Stimulated activated CD4-positive, alpha-beta T cell treated with anti-CD3 and anti-CD28 coated beads, TNF-alpha, amount 100 ng/mL, for 4 hours (primary cell): ENCODE results near the gene CNGA1.

Source experiments
- DNase-seq, 3 experiments: peaks; one replicate each; pipeline ENCODE4 v3.0.0-alpha.2; 2020; ENCODE audit warnings: low read depth in 3 of 3

CNGA1 gene

DNA sequence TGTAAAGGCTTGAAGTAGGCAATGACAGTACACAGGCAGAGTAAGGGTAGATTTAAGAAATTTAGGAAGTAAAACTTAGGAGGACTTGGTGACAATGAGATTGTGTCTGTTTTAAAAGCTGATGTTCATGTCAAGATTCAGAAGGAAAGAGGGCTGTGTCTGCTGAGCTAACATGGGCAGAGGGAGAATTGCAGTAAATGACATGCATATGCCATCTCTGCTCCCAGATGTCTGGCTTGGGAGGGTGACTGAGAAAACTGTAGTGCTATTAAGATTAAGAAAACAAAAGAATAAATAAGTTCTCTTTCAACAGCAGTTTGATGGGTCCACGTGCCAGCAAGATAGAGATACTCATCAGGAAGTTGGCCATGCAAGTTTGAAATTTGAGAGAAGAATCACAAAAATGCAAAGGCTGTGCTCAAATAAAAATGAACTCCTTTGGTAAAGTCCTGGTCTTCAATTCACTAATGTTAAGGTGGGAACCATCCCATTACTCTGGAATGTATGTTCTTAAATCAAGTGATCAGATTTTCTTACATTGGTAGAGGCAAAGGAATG is 109.3 kb downstream of the CNGA1 start:
- no peak for DNase-seq

DNA sequence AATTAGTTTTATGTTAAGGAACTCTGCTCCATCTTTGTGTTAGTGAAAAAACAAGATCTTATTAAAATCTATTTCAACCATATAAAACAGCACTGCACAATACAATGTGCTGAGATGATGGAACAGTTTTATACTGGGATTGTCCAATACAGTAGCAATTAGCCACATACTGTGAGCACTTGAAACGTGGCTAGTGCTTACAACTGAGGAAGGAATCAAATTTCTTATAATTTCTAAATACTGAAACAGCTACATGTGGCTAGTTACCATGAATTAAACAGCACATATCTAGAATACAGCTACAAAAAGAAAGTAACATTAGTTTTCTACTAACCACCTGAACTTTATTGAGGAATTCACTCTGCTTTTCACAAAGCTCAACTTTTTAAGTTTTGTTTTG is 116.8 kb downstream of the CNGA1 start:
- no peak for DNase-seq

GRCh38 chr4:47891928-47892327 is 124.6 kb downstream of the CNGA1 start:
- no peak for DNase-seq
